RWPE2 (cell line): ENCODE results near the gene NAXD.
A peak's percentile ranks its signal among the peaks of the same experiment; 100 is the strongest.
"Not testable (repeated sequence)": the region's sequence is repeated elsewhere in the genome, so short reads cannot be mapped to it uniquely, and the experiment has no call there.

Source experiments
- ATAC-seq: fragments of 200-7000 bp; cut with Tn5 transposase; 3 replicates; pipeline ENCODE4 v1.9.1; 2021; ENCODE audit warnings: low read depth
- DNase-seq: peaks from one replicate; pipeline ENCODE4 v3.0.0-alpha.2; 2020; ENCODE audit warnings: low spot score
- H3K27ac ChIP-seq: fragments of 450-650 bp; 2 replicates; pipeline ENCODE4 v1.5.1; 2017; ENCODE audit warnings: mild to moderate bottlenecking; ENCODE audit not compliant: poor library complexity, severe bottlenecking
- H3K27me3 ChIP-seq: fragments of 250-450 bp; sonication (Bioruptor Pico); 2 replicates; pipeline ENCODE4 v1.5.1; 2021; ENCODE audit warnings: mild to moderate bottlenecking, moderate library complexity; ENCODE audit not compliant: insufficient read depth, poor library complexity, severe bottlenecking
- H3K36me3 ChIP-seq: fragments of 250-450 bp; sonication (Bioruptor Pico); 2 replicates; pipeline ENCODE4 v1.5.1; 2020; ENCODE audit warnings: low read depth, mild to moderate bottlenecking, moderate library complexity
- H3K4me1 ChIP-seq: fragments of 250-450 bp; sonication (Bioruptor Pico); 2 replicates; pipeline ENCODE4 v1.5.1; 2021; ENCODE audit warnings: mild to moderate bottlenecking, moderate library complexity; ENCODE audit not compliant: insufficient read depth, poor library complexity, severe bottlenecking
- H3K4me3 ChIP-seq: fragments of 250-450 bp; sonication (Bioruptor Pico); 2 replicates; pipeline ENCODE4 v1.5.1; 2021; ENCODE audit warnings: mild to moderate bottlenecking, moderate library complexity; ENCODE audit not compliant: severe bottlenecking
- H3K9me3 ChIP-seq: fragments of 250-450 bp; sonication (Bioruptor Pico); 2 replicates; pipeline ENCODE4 v1.5.1; 2021; ENCODE audit warnings: mild to moderate bottlenecking, moderate library complexity; ENCODE audit not compliant: severe bottlenecking
- TF ChIP-seq, protein P1 (sequence below): fragments of 450-650 bp; IDR thresholded peaks from one replicate; pipeline ENCODE4 v1.5.1; 2017; ENCODE audit warnings: mild to moderate bottlenecking, moderate library complexity; ENCODE audit not compliant: poor library complexity, severe bottlenecking

Gene NAXD

DNA sequence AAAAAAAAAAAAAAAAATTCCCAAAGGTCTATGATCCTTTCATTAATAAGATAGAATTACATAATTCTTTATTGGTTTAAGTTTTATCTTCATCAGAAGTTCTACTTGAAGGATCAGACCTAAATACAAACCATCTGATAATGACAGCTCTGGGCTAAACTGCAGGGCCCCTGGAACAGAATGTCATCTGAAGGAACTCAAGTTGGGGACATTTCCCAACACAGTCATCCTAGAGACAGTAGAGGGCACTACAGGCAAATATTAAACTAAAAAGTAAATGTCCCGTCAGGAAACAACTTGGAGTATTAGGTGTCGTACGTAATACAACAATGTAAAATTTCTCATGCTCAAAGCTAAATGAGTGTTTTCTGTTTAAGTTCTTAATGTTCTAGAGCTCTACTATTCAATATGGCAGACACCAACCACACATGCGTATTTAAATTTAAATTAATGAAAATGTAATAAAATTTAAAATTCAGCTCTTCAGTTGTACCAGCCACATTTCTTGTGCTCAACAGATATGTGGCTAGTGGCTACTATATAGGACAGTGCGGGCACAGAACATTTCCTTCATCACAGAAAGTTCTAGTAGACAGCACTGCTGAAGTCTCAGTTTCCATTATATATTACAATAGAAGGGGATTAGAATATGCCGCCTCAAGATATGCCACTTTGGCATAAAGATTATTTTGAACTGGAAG lies 21.8 kb upstream of the NAXD start:
- Histone ChIP-seq H3K27me3 (no peaks in the 10 kb centered on the region), H3K9me3 (no peaks in the 10 kb centered on the region), H3K4me1 (peaks cover 7% of the 10 kb centered on the region), H3K36me3 (no peaks in the 10 kb centered on the region), H3K27ac (no peak overlapping the region), H3K4me3 (no peak overlapping the region)
- ATAC-seq, result peak; percentile 66
- DNase-seq, result no peak
- TF ChIP-seq, protein P1, sequence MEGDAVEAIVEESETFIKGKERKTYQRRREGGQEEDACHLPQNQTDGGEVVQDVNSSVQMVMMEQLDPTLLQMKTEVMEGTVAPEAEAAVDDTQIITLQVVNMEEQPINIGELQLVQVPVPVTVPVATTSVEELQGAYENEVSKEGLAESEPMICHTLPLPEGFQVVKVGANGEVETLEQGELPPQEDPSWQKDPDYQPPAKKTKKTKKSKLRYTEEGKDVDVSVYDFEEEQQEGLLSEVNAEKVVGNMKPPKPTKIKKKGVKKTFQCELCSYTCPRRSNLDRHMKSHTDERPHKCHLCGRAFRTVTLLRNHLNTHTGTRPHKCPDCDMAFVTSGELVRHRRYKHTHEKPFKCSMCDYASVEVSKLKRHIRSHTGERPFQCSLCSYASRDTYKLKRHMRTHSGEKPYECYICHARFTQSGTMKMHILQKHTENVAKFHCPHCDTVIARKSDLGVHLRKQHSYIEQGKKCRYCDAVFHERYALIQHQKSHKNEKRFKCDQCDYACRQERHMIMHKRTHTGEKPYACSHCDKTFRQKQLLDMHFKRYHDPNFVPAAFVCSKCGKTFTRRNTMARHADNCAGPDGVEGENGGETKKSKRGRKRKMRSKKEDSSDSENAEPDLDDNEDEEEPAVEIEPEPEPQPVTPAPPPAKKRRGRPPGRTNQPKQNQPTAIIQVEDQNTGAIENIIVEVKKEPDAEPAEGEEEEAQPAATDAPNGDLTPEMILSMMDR, result peak; percentile 76

DNA sequence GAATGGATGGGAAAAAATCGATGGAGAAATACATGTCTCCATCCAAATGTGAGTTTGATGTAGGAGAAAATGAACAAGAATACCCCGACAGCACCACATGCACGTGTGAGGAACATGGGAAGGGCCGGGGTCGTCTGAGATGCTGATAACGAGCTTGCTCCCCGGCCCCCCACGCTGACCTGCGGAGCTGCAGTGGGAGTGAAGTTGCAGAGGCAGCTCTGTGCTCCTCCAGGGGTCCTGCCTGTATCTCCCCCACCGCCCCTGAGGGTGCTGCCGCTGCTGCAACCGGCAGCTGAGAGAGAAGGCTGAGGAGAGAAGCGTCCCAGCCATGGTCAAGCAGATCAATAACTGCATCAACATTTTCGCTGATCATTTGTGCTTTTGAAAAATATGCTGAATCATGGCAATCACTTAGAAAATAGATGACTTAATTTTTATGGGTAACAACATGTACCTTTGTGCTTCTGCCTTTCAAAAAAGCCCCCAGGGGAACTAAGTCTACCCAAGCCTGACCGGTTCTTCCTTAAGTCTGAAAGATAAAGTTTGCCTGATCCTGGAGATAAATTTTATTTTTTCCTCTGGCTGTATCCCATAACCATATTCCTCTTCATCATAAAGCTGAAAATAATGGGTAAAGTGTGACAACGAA lies 18.2 kb upstream of the NAXD start:
- Histone ChIP-seq H3K4me3 (no peak overlapping the region), H3K27ac (no peak overlapping the region), H3K36me3 (no peaks in the 10 kb centered on the region), H3K4me1 (no peaks in the 10 kb centered on the region), H3K27me3 (no peaks in the 10 kb centered on the region), H3K9me3 (no peaks in the 10 kb centered on the region)
- ATAC-seq (no peak), DNase-seq (no peak)
- TF ChIP-seq, protein P1, result no peak

DNA sequence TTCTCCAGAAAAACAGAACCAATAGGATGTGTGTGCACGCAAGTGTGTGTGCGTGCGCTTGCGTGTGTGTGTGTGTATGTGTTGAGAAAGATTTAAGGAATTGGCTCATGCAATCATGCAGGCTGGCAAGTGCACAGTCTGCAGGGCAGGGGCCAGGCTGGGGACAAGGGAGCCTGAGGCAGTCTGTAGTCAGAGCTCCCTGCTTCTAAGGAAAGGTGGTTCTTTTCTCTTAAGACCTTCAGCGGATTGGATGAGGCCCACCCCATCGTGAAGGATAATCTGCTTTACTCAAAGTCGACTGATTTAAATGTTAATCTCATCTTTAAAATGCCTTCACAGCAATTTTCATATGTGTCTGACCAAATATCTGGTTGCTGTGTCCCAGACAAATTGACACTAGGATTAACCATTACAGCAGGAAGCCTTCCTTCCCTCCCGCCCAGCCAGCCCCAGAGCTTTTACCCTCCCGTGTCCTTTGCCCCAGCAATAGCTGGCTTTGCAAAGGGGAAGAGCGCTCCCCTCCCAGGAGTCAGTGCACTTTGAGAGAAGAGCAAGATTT lies 15.0 kb upstream of the NAXD start:
- H3K9me3 ChIP-seq, result no peaks in the 10 kb centered on the region
- no peak for ATAC-seq
- no peaks in the 10 kb centered on the region for H3K27me3 ChIP-seq
- TF ChIP-seq, protein P1, result no peak
- H3K36me3 ChIP-seq, result no peaks in the 10 kb centered on the region
- H3K27ac ChIP-seq, result no peak overlapping the region
- DNase-seq, result no peak
- no peaks in the 10 kb centered on the region for H3K4me1 ChIP-seq
- no peak overlapping the region for H3K4me3 ChIP-seq

DNA sequence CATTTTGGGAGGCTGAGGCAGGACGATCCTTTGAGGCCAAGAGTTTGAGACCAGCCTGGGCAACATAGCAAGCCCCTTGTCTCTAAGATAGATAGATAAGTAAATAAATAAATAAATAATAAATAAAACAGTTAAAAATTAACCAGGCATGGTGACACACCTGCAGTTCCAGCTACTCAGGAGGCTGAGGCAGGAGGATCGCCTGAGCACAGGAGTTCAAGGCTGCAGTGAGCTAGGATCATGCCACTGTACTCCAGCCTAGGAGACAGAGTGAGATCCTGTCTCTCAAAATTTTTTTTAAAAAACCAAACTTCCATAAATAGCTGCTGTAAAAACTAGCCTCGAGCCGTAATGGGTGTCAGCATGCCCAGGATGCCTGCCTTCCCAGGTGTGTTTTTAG lies 14.4 kb upstream of the NAXD start:
- no peak overlapping the region for H3K4me3 ChIP-seq
- H3K9me3 ChIP-seq, result no peaks in the 10 kb centered on the region
- no peaks in the 10 kb centered on the region for H3K27me3 ChIP-seq
- H3K36me3 ChIP-seq, result no peaks in the 10 kb centered on the region
- no peaks in the 10 kb centered on the region for H3K4me1 ChIP-seq
- no peak for ATAC-seq
- DNase-seq, result no peak
- H3K27ac ChIP-seq, result no peak overlapping the region
- TF ChIP-seq, protein P1, result no peak

DNA sequence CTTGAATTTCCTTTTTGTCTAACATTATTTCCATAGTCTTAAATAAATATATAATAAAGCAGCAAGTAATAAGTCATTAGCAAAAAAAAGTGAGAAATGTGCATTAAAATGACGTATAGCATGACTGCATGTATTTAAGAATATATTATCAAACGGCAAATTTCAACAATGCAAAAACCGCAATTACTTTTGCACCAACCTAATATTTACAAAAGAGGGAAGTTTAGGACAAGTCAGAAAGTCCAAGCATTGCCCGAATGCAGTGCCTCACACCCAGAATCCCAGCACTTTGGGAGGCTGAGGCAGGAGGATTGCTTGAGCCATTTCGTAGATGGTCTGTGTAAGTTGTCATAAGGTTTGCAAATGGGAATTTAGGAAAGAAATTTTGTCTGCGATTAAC lies 10.2 kb upstream of the NAXD start:
- H3K27ac ChIP-seq, result no peak overlapping the region
- no peaks in the 10 kb centered on the region for H3K27me3 ChIP-seq
- ATAC-seq (no peak), DNase-seq (no peak)
- TF ChIP-seq, protein P1, result no peak
- no peaks in the 10 kb centered on the region for H3K36me3 ChIP-seq
- peaks cover 1% of the 10 kb centered on the region for H3K4me1 ChIP-seq
- no peak overlapping the region for H3K4me3 ChIP-seq
- H3K9me3 ChIP-seq, result no peaks in the 10 kb centered on the region

DNA sequence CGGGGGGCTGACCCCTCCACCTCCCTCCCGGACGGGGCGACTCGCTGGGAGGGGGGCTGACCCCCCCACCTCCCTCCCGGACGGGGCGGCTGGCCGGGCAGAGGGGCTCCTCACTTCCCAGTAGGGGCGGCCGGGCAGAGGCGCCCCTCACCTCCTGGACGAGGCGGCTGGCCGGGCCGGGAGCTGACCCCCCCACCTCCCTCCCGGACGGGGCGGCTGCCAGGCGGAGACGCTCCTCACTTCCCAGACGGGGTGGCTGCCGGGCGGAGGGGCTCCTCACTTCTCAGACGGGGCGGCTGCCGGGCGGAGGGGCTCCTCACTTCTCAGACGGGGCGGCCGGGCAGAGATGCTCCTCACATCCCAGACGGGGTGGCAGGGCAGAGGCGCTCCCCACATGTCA lies 9.1 kb upstream of the NAXD start:
- H3K4me3 ChIP-seq, H3K4me1 ChIP-seq, H3K9me3 ChIP-seq, H3K27ac ChIP-seq, ATAC-seq, DNase-seq, H3K27me3 ChIP-seq, H3K36me3 ChIP-seq: not testable (repeated sequence)
